Skeletal muscle tissue (tissue), 4 donors: ENCODE data around the gene COL15A1. TPM values are rescaled to one million over a fixed set of nuclear protein-coding genes. Genes with fewer than 3 reads are reported as not detected.
A peak's percentile ranks its signal among the peaks of the same experiment; 100 is the strongest.

ENCODE experiments used
- H3K27ac ChIP-seq: one replicate; pipeline ENCODE4 v1.7.0; 2013; ENCODE audit warnings: mild to moderate bottlenecking, low read depth, low read length, inconsistent platforms
- H3K27me3 ChIP-seq, 3 donors: one replicate each; pipeline ENCODE4 v1.7.0; 2013; ENCODE audit warnings: low read length in 3 of 3; ENCODE audit not compliant: control insufficient read depth in 3 of 3, insufficient read depth in 3 of 3
- H3K36me3 ChIP-seq, 3 donors: one replicate each; pipeline ENCODE4 v1.7.0; 2013; ENCODE audit warnings: low read length in 3 of 3; ENCODE audit not compliant: control insufficient read depth in 3 of 3, insufficient read depth in 3 of 3
- H3K4me1 ChIP-seq, 3 donors: one replicate each; pipeline ENCODE4 v1.7.0; 2013; ENCODE audit warnings: low read length in 3 of 3, mild to moderate bottlenecking in 3 of 3; ENCODE audit not compliant: control insufficient read depth in 3 of 3, insufficient read depth in 3 of 3
- H3K4me3 ChIP-seq, 3 donors: one replicate each; pipeline ENCODE4 v1.7.0; 2013; ENCODE audit warnings: low read length in 3 of 3
- H3K9ac ChIP-seq, 3 donors: one replicate each; pipeline ENCODE4 v1.7.0; 2013; ENCODE audit warnings: low read length in 3 of 3, mild to moderate bottlenecking in 3 of 3, moderate library complexity in 2 of 3, low read depth in 1 of 3
- H3K9me3 ChIP-seq, 3 donors: one replicate each; pipeline ENCODE4 v1.7.0; 2013; ENCODE audit warnings: low read length in 3 of 3; ENCODE audit not compliant: control insufficient read depth in 3 of 3
- total RNA-seq: library from RNA; depleted of rRNA; stranded (reverse); fragments of >200 nt; gene quantifications from one replicate; pipeline ENCODE4 v1.2.3, GENCODE V29; 2014
- donor health status: Osteomylitis.

COL15A1 gene
- total RNA-seq, 1 donor from 2014 or later, result 178 TPM

DNA sequence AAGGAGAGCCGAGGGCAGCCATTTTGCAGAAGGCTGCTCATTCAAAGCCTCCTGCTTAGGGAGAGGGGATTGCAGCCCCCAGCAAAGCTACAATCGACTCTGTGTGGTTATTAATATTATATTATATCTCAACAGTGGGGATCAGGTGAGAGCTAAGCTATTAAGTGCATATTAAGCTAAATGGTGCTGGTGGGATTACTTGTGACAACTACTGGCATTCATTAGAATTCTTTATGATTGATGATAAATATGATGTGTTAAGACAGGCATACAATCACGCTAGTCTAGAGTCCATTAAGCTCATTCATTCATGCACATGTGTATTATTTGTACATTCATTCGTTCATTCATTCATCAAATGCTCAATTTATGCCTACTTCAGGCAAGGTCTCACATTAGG is 23.0 kb downstream of the COL15A1 start:
- Histone ChIP-seq H3K4me3 (no peak overlapping the region), H3K27me3 (peaks cover 0 to 3% (median 3%) of the 10 kb centered on the region in 3 donors), H3K4me1 (peaks cover 16 to 47% (median 40%) of the 10 kb centered on the region in 3 donors), H3K9me3 (no peaks in the 10 kb centered on the region), H3K9ac (no peak overlapping the region), H3K36me3 (peaks cover 0 to 3% (median 0%) of the 10 kb centered on the region in 3 donors), H3K27ac (no peak overlapping the region)

DNA sequence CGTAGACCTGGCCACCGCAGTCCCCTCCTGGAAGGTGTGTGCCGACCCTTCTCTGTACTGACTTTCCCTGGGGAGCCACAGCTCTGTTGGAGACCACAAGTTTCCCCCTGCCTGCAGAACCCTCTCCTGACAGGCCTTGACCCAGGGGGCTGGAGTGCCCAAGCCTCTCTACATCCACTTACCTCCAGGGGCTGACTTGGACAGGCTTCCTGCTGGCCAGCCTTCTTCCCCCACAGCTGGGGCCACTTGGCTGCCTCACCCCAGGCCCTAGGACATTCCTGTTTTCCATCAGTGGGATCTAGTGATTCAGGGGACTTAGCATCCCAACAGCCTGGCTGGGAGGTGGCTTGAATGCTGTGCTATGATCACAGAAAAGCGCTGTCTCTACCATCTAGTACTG is 23.6 kb downstream of the COL15A1 start:
- Histone ChIP-seq H3K9me3 (no peaks in the 10 kb centered on the region), H3K27me3 (peaks cover 0 to 3% (median 3%) of the 10 kb centered on the region in 3 donors), H3K9ac (no peak overlapping the region), H3K4me1 (peaks cover 12 to 48% (median 40%) of the 10 kb centered on the region in 3 donors), H3K36me3 (peaks cover 0 to 3% (median 0%) of the 10 kb centered on the region in 3 donors), H3K27ac (no peak overlapping the region), H3K4me3 (no peak overlapping the region)

DNA sequence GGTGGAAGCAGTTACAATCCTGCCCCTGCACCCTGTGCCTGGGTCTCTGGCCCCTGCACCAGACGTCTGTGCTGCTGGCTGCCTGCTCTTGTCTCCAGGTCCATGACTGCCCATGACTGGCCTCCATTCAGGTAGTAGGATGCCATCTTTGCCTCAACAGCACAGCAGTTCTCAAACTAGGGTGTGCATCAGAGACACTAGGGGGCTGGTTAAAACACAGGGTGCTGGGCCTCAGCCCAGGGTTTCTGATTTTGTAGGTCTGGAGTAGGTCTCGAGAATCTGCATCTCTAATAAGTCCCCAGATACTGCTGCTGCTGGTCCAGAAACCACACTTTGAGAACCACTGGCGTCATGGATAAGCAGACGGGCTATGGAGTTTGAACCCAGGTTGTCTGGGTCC is 24.0 kb downstream of the COL15A1 start:
- Histone ChIP-seq H3K4me3 (no peak overlapping the region), H3K36me3 (peaks cover 0 to 3% (median 0%) of the 10 kb centered on the region in 3 donors), H3K9me3 (no peaks in the 10 kb centered on the region), H3K27me3 (peaks cover 0 to 5% (median 3%) of the 10 kb centered on the region in 3 donors), H3K27ac (no peak overlapping the region), H3K4me1 (peaks cover 15 to 50% (median 40%) of the 10 kb centered on the region in 3 donors), H3K9ac (no peak overlapping the region)

DNA sequence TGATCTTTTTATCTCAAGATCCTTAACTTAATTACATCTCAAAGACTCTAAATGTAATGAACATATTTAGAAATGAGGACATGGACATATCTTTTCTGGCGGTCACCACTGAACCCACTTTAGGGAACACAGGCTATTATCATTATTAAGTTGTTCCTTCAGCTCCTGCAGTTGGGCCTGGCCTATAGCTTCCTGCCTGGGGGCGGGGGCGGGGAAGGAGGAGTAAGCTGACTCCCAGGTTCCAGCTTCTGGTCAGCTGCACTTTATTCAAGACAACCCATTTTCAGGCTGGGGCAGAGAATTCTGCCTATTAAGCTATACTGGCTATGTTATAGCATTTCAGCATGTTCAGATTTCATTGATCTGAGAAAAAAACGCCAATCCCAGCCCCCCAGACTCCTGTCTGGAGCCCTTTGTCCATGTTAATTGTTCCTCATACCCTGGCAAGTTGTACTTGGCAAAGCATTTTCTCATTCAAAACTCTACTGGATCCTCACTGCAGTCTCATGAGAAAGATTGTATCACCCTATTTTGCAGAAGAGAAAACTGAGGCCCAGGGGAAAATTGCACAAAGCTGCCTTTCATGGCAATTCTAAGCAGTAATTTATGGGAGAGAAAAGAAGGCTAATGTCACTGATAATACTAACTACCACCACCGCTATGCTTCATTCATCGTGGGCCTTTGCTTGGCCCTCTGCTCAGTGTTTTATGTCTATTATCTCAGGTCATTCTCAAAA is 25.1 kb downstream of the COL15A1 start:
- peaks cover 0 to 15% (median 3%) of the 10 kb centered on the region in 3 donors for H3K27me3 ChIP-seq
- peaks cover 24 to 50% (median 34%) of the 10 kb centered on the region in 3 donors for H3K4me1 ChIP-seq
- H3K9ac ChIP-seq, result no peak overlapping the region
- no peak overlapping the region for H3K27ac ChIP-seq
- no peak overlapping the region for H3K4me3 ChIP-seq
- H3K9me3 ChIP-seq, result no peaks in the 10 kb centered on the region
- peaks cover 0 to 3% (median 0%) of the 10 kb centered on the region in 3 donors for H3K36me3 ChIP-seq

DNA sequence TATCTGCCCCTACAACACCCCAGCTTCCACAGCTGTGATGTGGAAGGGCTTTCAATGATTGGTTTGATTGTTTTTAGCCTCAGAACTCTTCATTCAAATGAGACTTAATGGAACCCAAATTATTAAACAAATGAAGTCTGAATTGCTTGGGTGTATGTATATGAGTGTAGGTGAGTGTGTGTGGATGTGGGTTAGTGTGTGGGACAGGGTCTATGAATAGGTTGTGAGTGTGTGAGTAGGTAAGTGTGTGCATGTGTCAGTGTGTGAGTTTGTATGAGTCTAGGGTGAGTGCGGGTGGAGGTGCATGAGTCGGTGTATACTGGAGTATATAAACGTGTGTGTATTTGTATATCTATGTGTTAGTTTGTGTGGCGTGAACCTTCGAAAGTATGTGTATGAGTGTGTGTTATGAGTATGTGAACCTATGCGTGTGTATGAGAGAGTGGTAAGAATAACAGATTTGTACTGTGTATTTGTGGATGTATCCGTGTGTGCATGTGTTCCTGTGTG is 26.9 kb downstream of the COL15A1 start:
- H3K4me3 ChIP-seq, result no peak overlapping the region
- peaks cover 0 to 20% (median 6%) of the 10 kb centered on the region in 3 donors for H3K27me3 ChIP-seq
- H3K36me3 ChIP-seq, result peaks cover 0 to 3% (median 0%) of the 10 kb centered on the region in 3 donors
- H3K9me3 ChIP-seq, result no peaks in the 10 kb centered on the region
- H3K27ac ChIP-seq, result no peak overlapping the region
- H3K4me1 ChIP-seq, result peaks cover 38 to 56% (median 39%) of the 10 kb centered on the region in 3 donors
- H3K9ac ChIP-seq, result no peak overlapping the region

DNA sequence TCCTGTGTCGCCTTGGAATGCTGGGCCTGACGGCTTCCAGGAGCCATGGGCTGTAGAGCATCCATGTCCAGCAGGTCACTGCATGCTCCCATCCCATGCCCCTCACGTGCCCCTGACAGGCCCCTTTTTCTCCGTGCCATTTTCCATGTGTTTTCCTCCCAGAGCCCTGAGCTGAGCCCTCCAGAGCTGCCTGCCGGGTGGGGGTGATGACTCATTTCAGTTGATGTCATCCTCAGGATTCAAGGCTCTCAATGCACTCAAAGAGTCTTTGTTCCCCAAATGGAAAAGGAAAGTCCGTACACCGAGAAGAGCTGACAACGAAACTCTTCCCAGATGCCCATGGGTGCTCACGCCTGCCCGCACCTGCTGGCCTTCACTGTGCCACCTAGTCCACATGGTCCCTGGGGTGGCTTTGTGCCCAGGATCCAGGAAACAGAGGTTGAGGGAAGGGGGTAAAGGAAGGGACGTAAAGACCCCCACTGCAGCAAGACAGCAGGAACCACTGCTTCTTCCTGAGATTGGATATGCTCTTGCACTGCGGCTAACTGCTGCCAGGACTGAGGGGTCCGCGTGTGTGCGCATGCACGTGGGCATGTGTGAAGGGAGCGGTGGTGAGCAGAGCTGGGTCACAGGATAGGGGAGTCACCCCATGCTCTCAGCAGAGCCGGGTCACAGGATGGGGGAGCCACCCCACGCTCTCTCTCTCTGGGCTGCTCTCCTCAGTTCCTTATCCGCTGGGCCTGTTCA is 27.6 kb downstream of the COL15A1 start:
- Histone ChIP-seq H3K27ac (no peak overlapping the region), H3K9me3 (no peaks in the 10 kb centered on the region), H3K9ac (no peak overlapping the region), H3K4me1 (peaks cover 42 to 60% (median 43%) of the 10 kb centered on the region in 3 donors), H3K27me3 (peaks cover 0 to 23% (median 6%) of the 10 kb centered on the region in 3 donors), H3K4me3 (peak overlapping the region in 1 of 3 donors; percentile 45), H3K36me3 (peaks cover 0 to 3% (median 0%) of the 10 kb centered on the region in 3 donors)

DNA sequence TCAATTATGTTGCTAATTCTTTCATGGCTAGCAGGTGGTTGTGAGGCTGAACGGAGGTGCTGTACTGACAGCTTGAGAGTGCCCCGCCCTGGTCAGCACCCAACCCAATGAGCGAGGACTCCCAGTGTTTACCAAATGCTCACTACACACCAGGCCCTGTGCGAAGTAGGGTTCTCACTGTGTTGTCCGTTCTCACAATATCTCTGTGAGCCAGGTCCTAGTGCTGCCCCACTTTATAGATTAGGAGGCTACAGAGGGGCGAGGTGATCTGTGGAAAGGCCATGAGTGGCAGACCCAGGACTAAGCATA is 28.2 kb downstream of the COL15A1 start:
- H3K27me3 ChIP-seq, result peaks cover 0 to 23% (median 6%) of the 10 kb centered on the region in 3 donors
- H3K9ac ChIP-seq, result no peak overlapping the region
- H3K9me3 ChIP-seq, result no peaks in the 10 kb centered on the region
- H3K4me1 ChIP-seq, result peaks cover 47 to 65% (median 48%) of the 10 kb centered on the region in 3 donors
- no peak overlapping the region for H3K27ac ChIP-seq
- no peak overlapping the region for H3K4me3 ChIP-seq
- H3K36me3 ChIP-seq, result peaks cover 0 to 3% (median 0%) of the 10 kb centered on the region in 3 donors

DNA sequence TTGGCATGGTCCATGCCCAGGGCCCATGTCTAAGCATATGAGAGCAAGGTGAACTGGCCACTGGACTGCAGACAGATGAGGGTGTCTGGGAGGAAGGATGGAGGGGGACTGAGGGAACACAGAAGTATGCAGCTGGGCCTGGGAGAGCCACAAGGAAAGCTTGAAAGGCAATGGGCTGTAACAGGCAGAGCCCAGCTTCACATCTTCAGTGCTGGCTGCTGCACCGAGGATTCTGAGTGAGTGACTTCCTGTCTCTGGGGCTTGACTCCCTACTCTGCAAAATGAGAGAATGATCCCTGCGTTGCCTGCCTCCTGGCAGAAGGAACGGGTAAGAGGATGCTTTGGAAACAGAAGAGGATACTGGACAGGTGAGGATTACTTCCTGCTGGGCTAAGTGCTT is 29.0 kb downstream of the COL15A1 start:
- Histone ChIP-seq H3K27me3 (peaks cover 0 to 23% (median 6%) of the 10 kb centered on the region in 3 donors), H3K27ac (peak overlapping the region; percentile 15), H3K4me1 (peaks cover 53 to 63% (median 56%) of the 10 kb centered on the region in 3 donors), H3K4me3 (peak overlapping the region in 1 of 3 donors; percentile 29), H3K9me3 (no peaks in the 10 kb centered on the region), H3K9ac (peak overlapping the region in 1 of 3 donors; percentile 45), H3K36me3 (peaks cover 0 to 3% (median 0%) of the 10 kb centered on the region in 3 donors)

DNA sequence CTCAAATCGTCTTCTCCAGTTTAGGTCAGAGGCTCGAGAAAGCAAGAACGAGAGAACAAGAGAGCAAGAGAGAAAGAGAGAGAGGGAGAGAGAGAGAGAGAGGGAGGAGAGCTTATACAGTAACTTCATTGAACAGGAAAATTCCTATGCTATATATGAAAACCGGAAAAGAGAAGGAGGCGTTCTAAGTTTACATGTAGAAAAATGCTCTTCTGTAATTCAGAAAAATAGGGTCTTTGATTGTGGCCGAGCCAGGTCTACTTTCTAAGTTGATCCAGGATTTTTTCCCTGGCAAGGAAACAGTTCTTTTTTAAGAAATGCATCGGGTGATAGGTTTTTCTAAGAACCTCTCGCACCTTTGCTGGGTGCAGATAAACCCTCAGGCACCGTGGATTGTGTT is 29.5 kb downstream of the COL15A1 start:
- peaks cover 0 to 23% (median 6%) of the 10 kb centered on the region in 3 donors for H3K27me3 ChIP-seq
- peak overlapping the region in 1 of 3 donors; percentile 45 for H3K9ac ChIP-seq
- H3K9me3 ChIP-seq, result no peaks in the 10 kb centered on the region
- H3K36me3 ChIP-seq, result no peaks in the 10 kb centered on the region
- peak overlapping the region; percentile 15 for H3K27ac ChIP-seq
- H3K4me3 ChIP-seq, result no peak overlapping the region
- H3K4me1 ChIP-seq, result peaks cover 58 to 66% (median 60%) of the 10 kb centered on the region in 3 donors
